B cell (primary cell): Measurements from ENCODE around the gene CARMIL1. TPM values are rescaled to one million over a fixed set of nuclear protein-coding genes. Genes with fewer than 3 reads are reported as not detected.

Experiments used
- ATAC-seq: fragments of 200-7000 bp; cut with Tn5 transposase; one replicate; pipeline ENCODE4 v1.10.0; 2021; ENCODE audit warnings: low read depth, mild to moderate bottlenecking, moderate number of reproducible peaks, moderate library complexity
- CTCF ChIA-PET: fragments of 350-600 bp; sonication (Branson Sonifier 250); formaldehyde crosslinking; loops from one replicate; lab custom pipeline; 2021; ENCODE audit warnings: antibody characterized with exemption, inconsistent platforms; lab: Charles Lee
- POLR2A ChIA-PET: fragments of 350-600 bp; sonication (Branson Sonifier 250); formaldehyde crosslinking; loops from one replicate; lab custom pipeline; 2021; ENCODE audit warnings: antibody characterized with exemption; lab: Charles Lee
- DNase-seq: peaks from one replicate; pipeline ENCODE4 v3.0.0; 2013
- H2AFZ ChIP-seq: 2 replicates; pipeline ENCODE4 v1.6.1; 2012; ENCODE audit warnings: mild to moderate bottlenecking, low read depth, low read length; ENCODE audit not compliant: insufficient read depth, poor library complexity, severe bottlenecking
- H3K27ac ChIP-seq, 2 donors: 1 replicate in 1 of 2; 2 replicates in 1 of 2; pipeline ENCODE4 v1.5.1; 2012 to 2013; ENCODE audit warnings: low read length in 2 of 2, mild to moderate bottlenecking in 2 of 2, moderate library complexity in 1 of 2
- H3K27me3 ChIP-seq, 4 experiments: fragments of 200-600 bp in 1 of 4; sonication (generic) in 1 of 4; replicated peaks in 1 of 4; 1 replicate in 2 of 4; 2 replicates in 2 of 4; pipeline versions ENCODE4 v1.6.1 to v1.7.0; 2013 to 2016; ENCODE audit warnings: low read length in 3 of 4, mild to moderate bottlenecking in 2 of 4, mixed read lengths in 1 of 4, moderate library complexity in 1 of 4; ENCODE audit not compliant: insufficient read depth in 4 of 4, control insufficient read depth in 3 of 4; ENCODE audit errors: control extremely low read depth in 1 of 4
- H3K36me3 ChIP-seq, 2 experiments: replicated peaks in 1 of 2; 1 replicate in 1 of 2; 2 replicates in 1 of 2; pipeline versions ENCODE4 v1.6.1 to v1.7.1; 2013; ENCODE audit warnings: low read length in 1 of 2; ENCODE audit not compliant: insufficient read depth in 2 of 2, control insufficient read depth in 1 of 2; ENCODE audit errors: control extremely low read depth in 1 of 2, extremely low read depth in 1 of 2
- H3K4me1 ChIP-seq, 2 donors: fragments of 200-600 bp in 1 of 2; sonication (generic) in 1 of 2; 1 replicate in 1 of 2; 2 replicates in 1 of 2; pipeline versions ENCODE4 v1.5.1 to v1.6.1; 2013 to 2017; ENCODE audit warnings: low read length in 2 of 2; ENCODE audit not compliant: control insufficient read depth in 2 of 2, insufficient read depth in 2 of 2
- H3K4me2 ChIP-seq: replicated peaks from 2 replicates; pipeline ENCODE3; 2012; ENCODE audit warnings: mild to moderate bottlenecking, low read depth, low read length; ENCODE audit not compliant: poor library complexity, severe bottlenecking
- H3K4me3 ChIP-seq, 5 experiments: fragments of 200-600 bp in 1 of 5; sonication (generic) in 1 of 5; 1 replicate in 3 of 5; 2 replicates in 2 of 5; pipeline versions ENCODE4 v1.5.1 to v1.7.0; 2011 to 2016; ENCODE audit warnings: low read length in 4 of 5, mild to moderate bottlenecking in 4 of 5, low read depth in 2 of 5, control low read depth in 1 of 5, moderate library complexity in 1 of 5; ENCODE audit not compliant: insufficient read depth in 1 of 5; ENCODE audit errors: control extremely low read depth in 1 of 5, extremely low read depth in 1 of 5
- H3K79me2 ChIP-seq: fragments of 200-600 bp; sonication (generic); one replicate; pipeline ENCODE4 v1.6.0; 2016; ENCODE audit warnings: low read length; ENCODE audit not compliant: control insufficient read depth, insufficient read depth
- H3K9ac ChIP-seq: fragments of 200-600 bp; sonication (generic); 2 replicates; pipeline ENCODE4 v1.6.1; 2017; ENCODE audit warnings: mild to moderate bottlenecking, low read length, moderate library complexity
- H3K9me3 ChIP-seq, 3 donors: one replicate each; pipeline versions ENCODE4 v1.6.1 to v1.7.1; 2013; ENCODE audit warnings: low read length in 2 of 3; ENCODE audit not compliant: control insufficient read depth in 2 of 3, insufficient read depth in 1 of 3; ENCODE audit errors: control extremely low read depth in 1 of 3
- H4K20me1 ChIP-seq: 2 replicates; pipeline ENCODE4 v1.6.0; 2012; ENCODE audit warnings: mild to moderate bottlenecking, low read length; ENCODE audit not compliant: insufficient read depth, control insufficient read depth, poor library complexity, severe bottlenecking
- H3K27ac Mint-ChIP-seq: one replicate; pipeline ENCODE4 v1.8.0; 2021; ENCODE audit warnings: mixed read lengths
- H3K27me3 Mint-ChIP-seq: one replicate; pipeline ENCODE4 v1.8.0; 2021; ENCODE audit warnings: mixed read lengths
- H3K4me1 Mint-ChIP-seq: one replicate; pipeline ENCODE4 v1.8.0; 2021; ENCODE audit warnings: mixed read lengths
- H3K4me3 Mint-ChIP-seq: one replicate; pipeline ENCODE4 v1.8.0; 2021; ENCODE audit warnings: mixed read lengths
- H3K9me3 Mint-ChIP-seq: one replicate; pipeline ENCODE4 v1.8.0; 2022; ENCODE audit warnings: mixed read lengths; ENCODE audit not compliant: insufficient read depth
- CTCF ChIP-seq: fragments of 200-600 bp; IDR thresholded peaks from one replicate; pipeline ENCODE4 v1.8.0; 2022; ENCODE audit warnings: antibody characterized with exemption, mild to moderate bottlenecking
- EZH2 ChIP-seq: IDR thresholded peaks from 2 replicates; pipeline ENCODE4 v1.6.1; 2012; ENCODE audit warnings: borderline replicate concordance, low read depth, mild to moderate bottlenecking, moderate library complexity, low read length; ENCODE audit not compliant: insufficient read depth, poor library complexity, severe bottlenecking
- WGBS: methylation state at CpG from one replicate; pipeline ENCODE4 v1.1.5; 2013; ENCODE audit warnings: missing lambda C conversion rate; ENCODE audit not compliant: insufficient coverage; 5-methylcytosine and 5-hydroxymethylcytosine counted together
- intact Hi-C: fragments of 100-400 bp; cut with micrococcal nuclease; formaldehyde crosslinking; loops from one replicate; pipeline ENCODE4 v1.10.0; 2022
- polyA plus RNA-seq: library from polyadenylated mRNA; depleted of rRNA; stranded (reverse); fragments of >200 nt; gene quantifications from 2 replicates; pipeline ENCODE4 v1.2.3, GENCODE V29; 2012
- total RNA-seq, 2 donors: library from RNA; stranded (reverse); fragments of 120-200 nt in 1 of 2; gene quantifications; 1 replicate in 1 of 2; 2 replicates in 1 of 2; pipeline versions ENCODE4 v1.2.3 to v1.2.4, GENCODE V29; 2013 to 2022

Gene CARMIL1
- total and polyA plus RNA-seq, 2 donors (not counting 1 experiment from before 2014, with no cell fraction given), result 7.5 to 11.0 TPM

GRCh38 chr6:25476126-25476525 lies 197.0 kb downstream of the CARMIL1 start:
- H3K27me3 ChIP-seq, result no peaks in the 10 kb centered on the region
- H3K4me3 ChIP-seq, result no peak overlapping the region
- WGBS, result 95% methylated on average over 2 of the region's 3 CpGs
- peaks cover 9% of the 10 kb centered on the region for H3K4me1 Mint-ChIP-seq
- H3K9me3 Mint-ChIP-seq, result no peaks in the 10 kb centered on the region
- H3K9me3 ChIP-seq, result no peaks in the 10 kb centered on the region
- peaks cover 0 to 5% of the 10 kb centered on the region in 2 donors for H3K4me1 ChIP-seq
- ChIA-PET CTCF (interaction anchor here (0.7 to 1.7 kb wide), 2 partner anchors 14 to 174 kb away, joined by 5 to 10 read pairs; no protein-coding TSS in a partner anchor), POLR2A (no interaction called here)
- TF ChIP-seq EZH2 (no peak), CTCF (no peak)
- H4K20me1 ChIP-seq, result no peaks in the 10 kb centered on the region
- no peak overlapping the region for H3K27ac Mint-ChIP-seq
- no peak overlapping the region for H3K4me2 ChIP-seq
- no peak overlapping the region for H3K4me3 Mint-ChIP-seq
- DNase-seq (no peak), ATAC-seq (no peak)
- no peaks in the 10 kb centered on the region for H3K79me2 ChIP-seq
- no peak overlapping the region for H2AFZ ChIP-seq
- intact Hi-C loops, result loop anchor here (10.0 kb wide), 1 partner anchor 91 kb away; no protein-coding TSS in a partner anchor
- H3K27ac ChIP-seq, result no peak overlapping the region
- peaks cover 0 to 2% of the 10 kb centered on the region in 2 experiments for H3K36me3 ChIP-seq
- H3K9ac ChIP-seq, result no peak overlapping the region
- no peaks in the 10 kb centered on the region for H3K27me3 Mint-ChIP-seq

DNA sequence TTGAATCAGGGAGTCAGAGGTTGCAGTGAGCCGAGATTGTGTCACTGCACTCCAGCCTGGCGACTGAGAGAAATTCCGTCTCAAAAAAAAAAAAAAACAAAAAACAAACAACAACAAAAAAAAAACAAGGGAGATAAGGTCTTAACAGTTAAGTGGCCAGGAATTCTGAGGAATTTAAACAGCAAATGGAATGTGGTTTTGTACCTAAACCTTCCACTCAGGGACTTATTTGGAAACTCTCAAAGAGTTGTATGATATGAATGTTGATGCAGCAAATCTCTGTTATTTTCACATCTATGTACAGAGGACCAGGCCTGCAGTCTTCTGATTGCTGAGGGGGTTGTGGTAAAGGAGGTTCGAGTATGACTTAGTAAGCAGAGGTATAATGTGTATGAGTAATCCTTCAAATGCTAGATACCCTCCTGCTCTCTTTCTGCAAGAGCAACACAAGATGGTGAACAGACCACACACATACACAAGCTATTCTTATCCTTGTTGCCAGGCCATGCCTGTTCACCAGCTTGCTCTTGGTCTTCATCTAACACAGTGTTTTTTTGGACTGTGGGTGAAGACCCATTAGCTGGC lies 197.9 kb downstream of the CARMIL1 start:
- no peak overlapping the region for H3K4me3 ChIP-seq
- no peaks in the 10 kb centered on the region for H3K27me3 ChIP-seq
- H3K4me2 ChIP-seq, result no peak overlapping the region
- no peaks in the 10 kb centered on the region for H3K9me3 ChIP-seq
- no peaks in the 10 kb centered on the region for H3K79me2 ChIP-seq
- no peak overlapping the region for H3K27ac ChIP-seq
- intact Hi-C loops, result loop anchor here (10.0 kb wide), 1 partner anchor 92 kb away; no protein-coding TSS in a partner anchor
- no peak overlapping the region for H3K27ac Mint-ChIP-seq
- H3K4me1 Mint-ChIP-seq, result peaks cover 9% of the 10 kb centered on the region
- peaks cover 0 to 5% of the 10 kb centered on the region in 2 donors for H3K4me1 ChIP-seq
- TF ChIP-seq EZH2 (no peak), CTCF (no peak)
- WGBS, result no CpG with 5 or more reads among the region's 4 CpGs
- no peaks in the 10 kb centered on the region for H4K20me1 ChIP-seq
- H3K4me3 Mint-ChIP-seq, result no peak overlapping the region
- no peaks in the 10 kb centered on the region for H3K9me3 Mint-ChIP-seq
- POLR2A ChIA-PET, result interaction anchor here (0.6 kb wide), 1 partner anchor 120 kb away, joined by 7 read pairs; no protein-coding TSS in a partner anchor
- H3K36me3 ChIP-seq, result peaks cover 0 to 2% of the 10 kb centered on the region in 2 experiments
- CTCF ChIA-PET, result interaction anchor here (0.7 to 1.7 kb wide), 3 partner anchors 13 to 198 kb away, joined by 3 to 10 read pairs (median 5); partner anchors contain the start of gene CARMIL1
- no peak for DNase-seq
- no peak overlapping the region for H3K9ac ChIP-seq
- no peak for ATAC-seq
- no peaks in the 10 kb centered on the region for H3K27me3 Mint-ChIP-seq
- H2AFZ ChIP-seq, result no peak overlapping the region
